Measurements from ENCODE around the gene FAIM2.

The FAIM2 gene

GRCh38 chr12:49921299-49921698, 17.6 kb upstream of the FAIM2 start:
- H3K4me1 ChIP-seq (ENCODE audit: insufficient read depth, low read length) = no peaks in the 10 kb centered on the region
- no peak overlapping the region for H3K4me2 ChIP-seq (ENCODE audit: insufficient read depth, low read length)
- DNase-seq = no peak
- no peak overlapping the region for H3K4me3 ChIP-seq (ENCODE audit: low read depth in 1 of 2, low read length in 2 of 2)
- TF ChIP-seq CTCF (IDR thresholded peaks at IDR 0.05; ENCODE audit: borderline replicate concordance, extremely low read depth, low read length, poor library complexity, severe bottlenecking) (no peak), EZH2 (IDR thresholded peaks at IDR 0.05; ENCODE audit: borderline replicate concordance, low read depth, low read length, severe bottlenecking) (no peak)
- no peaks in the 10 kb centered on the region for H3K36me3 ChIP-seq (ENCODE audit: insufficient read depth, low read length)
- H3K27me3 ChIP-seq (ENCODE audit: insufficient read depth, low read length, poor library complexity) = no peaks in the 10 kb centered on the region
- H2AFZ ChIP-seq (ENCODE audit: low read depth, low read length) = no peak overlapping the region
- H3K9me3 ChIP-seq (ENCODE audit: insufficient read depth, low read length, severe bottlenecking) = no peaks in the 10 kb centered on the region
- H3K9ac ChIP-seq (ENCODE audit: low read depth, low read length) = no peak overlapping the region
- H4K20me1 ChIP-seq (ENCODE audit: insufficient read depth, low read length) = peaks cover 4% of the 10 kb centered on the region; the same call in 1 of the 2 replicates
- no peak for ATAC-seq (ENCODE audit: insufficient read depth, low read depth)
- no peaks in the 10 kb centered on the region for H3K79me2 ChIP-seq (ENCODE audit: insufficient read depth, low read length)
- no peak overlapping the region for H3K27ac ChIP-seq (ENCODE audit: low read length)

- H3K36me3 ChIP-seq (ENCODE audit: insufficient read depth, low read length) = no peaks in the 10 kb centered on the region
- TF ChIP-seq EZH2 (IDR thresholded peaks at IDR 0.05; ENCODE audit: borderline replicate concordance, low read depth, low read length, severe bottlenecking) (no peak), CTCF (IDR thresholded peaks at IDR 0.05; ENCODE audit: borderline replicate concordance, extremely low read depth, low read length, poor library complexity, severe bottlenecking) (no peak)
- DNase-seq (no peak), ATAC-seq (ENCODE audit: insufficient read depth, low read depth) (no peak)
- H4K20me1 ChIP-seq (ENCODE audit: insufficient read depth, low read length) = peaks cover 4% of the 10 kb centered on the region; the same call in 1 of the 2 replicates
- no peak overlapping the region for H2AFZ ChIP-seq (ENCODE audit: low read depth, low read length)
- H3K27me3 ChIP-seq (ENCODE audit: insufficient read depth, low read length, poor library complexity) = no peaks in the 10 kb centered on the region
- H3K79me2 ChIP-seq (ENCODE audit: insufficient read depth, low read length) = no peaks in the 10 kb centered on the region
- H3K9ac ChIP-seq (ENCODE audit: low read depth, low read length) = no peak overlapping the region
- no peaks in the 10 kb centered on the region for H3K9me3 ChIP-seq (ENCODE audit: insufficient read depth, low read length, severe bottlenecking)
- no peaks in the 10 kb centered on the region for H3K4me1 ChIP-seq (ENCODE audit: insufficient read depth, low read length)
- no peak overlapping the region for H3K4me2 ChIP-seq (ENCODE audit: insufficient read depth, low read length)
- H3K27ac ChIP-seq (ENCODE audit: low read length) = no peak overlapping the region
- no peak overlapping the region for H3K4me3 ChIP-seq (ENCODE audit: low read depth in 1 of 2, low read length in 2 of 2)
These were observed 17.2 kb upstream of the FAIM2 start for GRCh38 chr12:49920915-49921286.

GRCh38 chr12:49920241-49920914, 16.7 kb upstream of the FAIM2 start:
- no peaks in the 10 kb centered on the region for H3K79me2 ChIP-seq (ENCODE audit: insufficient read depth, low read length)
- no peak overlapping the region for H3K4me3 ChIP-seq (ENCODE audit: low read depth in 1 of 2, low read length in 2 of 2)
- no peak for ATAC-seq (ENCODE audit: insufficient read depth, low read depth)
- DNase-seq = no peak
- H3K9ac ChIP-seq (ENCODE audit: low read depth, low read length) = no peak overlapping the region
- peaks cover 4% of the 10 kb centered on the region; the same call in 1 of the 2 replicates for H4K20me1 ChIP-seq (ENCODE audit: insufficient read depth, low read length)
- no peak overlapping the region for H2AFZ ChIP-seq (ENCODE audit: low read depth, low read length)
- no peaks in the 10 kb centered on the region for H3K27me3 ChIP-seq (ENCODE audit: insufficient read depth, low read length, poor library complexity)
- H3K4me2 ChIP-seq (ENCODE audit: insufficient read depth, low read length) = no peak overlapping the region
- H3K36me3 ChIP-seq (ENCODE audit: insufficient read depth, low read length) = no peaks in the 10 kb centered on the region
- no peak overlapping the region for H3K27ac ChIP-seq (ENCODE audit: low read length)
- no peaks in the 10 kb centered on the region for H3K9me3 ChIP-seq (ENCODE audit: insufficient read depth, low read length, severe bottlenecking)
- H3K4me1 ChIP-seq (ENCODE audit: insufficient read depth, low read length) = no peaks in the 10 kb centered on the region
- TF ChIP-seq EZH2 (IDR thresholded peaks at IDR 0.05; ENCODE audit: borderline replicate concordance, low read depth, low read length, severe bottlenecking) (no peak), CTCF (IDR thresholded peaks at IDR 0.05; ENCODE audit: borderline replicate concordance, extremely low read depth, low read length, poor library complexity, severe bottlenecking) (no peak)
